Activated naive CD8-positive, alpha-beta T cell treated with anti-CD3 and anti-CD28 coated beads, Interleukin-2, amount 10 ng/mL, durations not matched to agents 7 days and 5 days (primary cell): ENCODE data around the gene EGFR. TPM values are rescaled to one million over a fixed set of nuclear protein-coding genes. Genes with fewer than 3 reads are reported as not detected.

Experiments
- ATAC-seq: fragments of 150-1000 bp; cut with Tn5 transposase; one replicate; pipeline ENCODE4 v1.10.0; 2021; ENCODE audit warnings: low read depth, moderate library complexity
- POLR2A ChIA-PET: fragments of 350-600 bp; sonication (Branson Sonifier 250); formaldehyde crosslinking; loops from one replicate; lab custom pipeline; 2021; ENCODE audit warnings: antibody characterized with exemption; lab: Charles Lee
- DNase-seq: peaks from one replicate; pipeline ENCODE4 v3.0.0; 2021
- H3K27ac Mint-ChIP-seq: one replicate; pipeline ENCODE4 v1.8.0; 2022; ENCODE audit warnings: mild to moderate bottlenecking, mixed read lengths
- H3K27me3 Mint-ChIP-seq: one replicate; pipeline ENCODE4 v1.8.0; 2022; ENCODE audit warnings: mild to moderate bottlenecking, moderate library complexity, mixed read lengths
- H3K36me3 Mint-ChIP-seq: one replicate; pipeline ENCODE4 v1.8.0; 2021; ENCODE audit warnings: mild to moderate bottlenecking, mixed read lengths
- H3K4me1 Mint-ChIP-seq: one replicate; pipeline ENCODE4 v1.8.0; 2021; ENCODE audit warnings: mixed read lengths
- H3K4me3 Mint-ChIP-seq: one replicate; pipeline ENCODE4 v1.8.0; 2022; ENCODE audit warnings: mild to moderate bottlenecking, moderate library complexity, mixed read lengths
- H3K9me3 Mint-ChIP-seq: one replicate; pipeline ENCODE4 v1.8.0; 2021; ENCODE audit warnings: mixed read lengths
- total RNA-seq, 2 experiments: library from RNA; stranded (reverse); gene quantifications; one replicate each; pipeline ENCODE4 v1.2.3, GENCODE V29; 2021

EGFR gene
- total RNA-seq, 2 experiments from 2014 or later: not detected

GRCh38 chr7:55020466-55020871, 1.7 kb downstream of the EGFR start:
- ATAC-seq: no peak
- DNase-seq: no peak
- H3K27me3 Mint-ChIP-seq: peaks cover 40% of the 10 kb centered on the region
- H3K4me1 Mint-ChIP-seq: no peaks in the 10 kb centered on the region
- POLR2A ChIA-PET: no interaction called here
- H3K27ac Mint-ChIP-seq: no peak overlapping the region
- H3K4me3 Mint-ChIP-seq: no peak overlapping the region
- H3K36me3 Mint-ChIP-seq: no peaks in the 10 kb centered on the region
- H3K9me3 Mint-ChIP-seq: peaks cover 1% of the 10 kb centered on the region

GRCh38 chr7:55021053-55021452, 2.2 kb downstream of the EGFR start:
- H3K9me3 Mint-ChIP-seq: peaks cover 1% of the 10 kb centered on the region
- H3K36me3 Mint-ChIP-seq: no peaks in the 10 kb centered on the region
- no peaks in the 10 kb centered on the region for H3K4me1 Mint-ChIP-seq
- H3K27ac Mint-ChIP-seq: no peak overlapping the region
- peaks cover 40% of the 10 kb centered on the region for H3K27me3 Mint-ChIP-seq
- no peak for DNase-seq
- H3K4me3 Mint-ChIP-seq: no peak overlapping the region
- ATAC-seq: no peak
- POLR2A ChIA-PET: no interaction called here

- DNase-seq (no peak), ATAC-seq (no peak)
- Mint-ChIP-seq H3K4me3 (no peak overlapping the region), H3K4me1 (no peaks in the 10 kb centered on the region), H3K27me3 (peaks cover 34% of the 10 kb centered on the region), H3K36me3 (no peaks in the 10 kb centered on the region), H3K27ac (no peak overlapping the region), H3K9me3 (peaks cover 1% of the 10 kb centered on the region)
- POLR2A ChIA-PET: no interaction called here
Observed at GRCh38 chr7:55022002-55022985, 3.5 kb downstream of the EGFR start.

GRCh38 chr7:55023841-55024505, 5.2 kb downstream of the EGFR start:
- Mint-ChIP-seq H3K9me3 (peaks cover 1% of the 10 kb centered on the region), H3K36me3 (no peaks in the 10 kb centered on the region), H3K4me1 (no peaks in the 10 kb centered on the region), H3K4me3 (no peak overlapping the region), H3K27me3 (peaks cover 22% of the 10 kb centered on the region), H3K27ac (no peak overlapping the region)
- POLR2A ChIA-PET: no interaction called here
- ATAC-seq: no peak
- DNase-seq: no peak

- H3K27me3 Mint-ChIP-seq: peaks cover 22% of the 10 kb centered on the region
- no peaks in the 10 kb centered on the region for H3K36me3 Mint-ChIP-seq
- DNase-seq (no peak), ATAC-seq (no peak)
- peaks cover 1% of the 10 kb centered on the region for H3K9me3 Mint-ChIP-seq
- H3K27ac Mint-ChIP-seq: no peak overlapping the region
- no peak overlapping the region for H3K4me3 Mint-ChIP-seq
- H3K4me1 Mint-ChIP-seq: no peaks in the 10 kb centered on the region
- POLR2A ChIA-PET: no interaction called here
Observed at GRCh38 chr7:55024776-55025175, 6.0 kb downstream of the EGFR start.

GRCh38 chr7:55026086-55026790, 7.4 kb downstream of the EGFR start:
- POLR2A ChIA-PET: no interaction called here
- Mint-ChIP-seq H3K27me3 (peaks cover 12% of the 10 kb centered on the region), H3K4me1 (no peaks in the 10 kb centered on the region), H3K27ac (no peak overlapping the region), H3K4me3 (no peak overlapping the region), H3K36me3 (no peaks in the 10 kb centered on the region), H3K9me3 (no peaks in the 10 kb centered on the region)
- ATAC-seq (no peak), DNase-seq (no peak)

GRCh38 chr7:55026867-55027490, 8.2 kb downstream of the EGFR start:
- Mint-ChIP-seq H3K27ac (no peak overlapping the region), H3K9me3 (no peaks in the 10 kb centered on the region), H3K36me3 (no peaks in the 10 kb centered on the region), H3K4me3 (no peak overlapping the region), H3K27me3 (peaks cover 8% of the 10 kb centered on the region), H3K4me1 (no peaks in the 10 kb centered on the region)
- POLR2A ChIA-PET: no interaction called here
- ATAC-seq (no peak), DNase-seq (no peak)

- ATAC-seq (no peak), DNase-seq (no peak)
- no peaks in the 10 kb centered on the region for H3K9me3 Mint-ChIP-seq
- H3K27me3 Mint-ChIP-seq: peaks cover 6% of the 10 kb centered on the region
- H3K4me3 Mint-ChIP-seq: no peak overlapping the region
- no peaks in the 10 kb centered on the region for H3K36me3 Mint-ChIP-seq
- H3K27ac Mint-ChIP-seq: no peak overlapping the region
- H3K4me1 Mint-ChIP-seq: no peaks in the 10 kb centered on the region
- POLR2A ChIA-PET: no interaction called here
Observed at GRCh38 chr7:55028011-55028410, 9.2 kb downstream of the EGFR start.

GRCh38 chr7:55030314-55030713, 11.5 kb downstream of the EGFR start:
- Mint-ChIP-seq H3K27me3 (peaks cover 2% of the 10 kb centered on the region), H3K27ac (no peak overlapping the region), H3K4me1 (no peaks in the 10 kb centered on the region), H3K4me3 (no peak overlapping the region), H3K9me3 (no peaks in the 10 kb centered on the region), H3K36me3 (no peaks in the 10 kb centered on the region)
- POLR2A ChIA-PET: no interaction called here
- no peak for ATAC-seq
- no peak for DNase-seq

- H3K27me3 Mint-ChIP-seq: peaks cover 2% of the 10 kb centered on the region
- no peak overlapping the region for H3K27ac Mint-ChIP-seq
- POLR2A ChIA-PET: no interaction called here
- H3K4me1 Mint-ChIP-seq: no peaks in the 10 kb centered on the region
- DNase-seq: no peak
- H3K36me3 Mint-ChIP-seq: no peaks in the 10 kb centered on the region
- no peaks in the 10 kb centered on the region for H3K9me3 Mint-ChIP-seq
- ATAC-seq: no peak
- H3K4me3 Mint-ChIP-seq: no peak overlapping the region
Observed at GRCh38 chr7:55031075-55031474, 12.3 kb downstream of the EGFR start.

GRCh38 chr7:55032069-55032699, 13.4 kb downstream of the EGFR start:
- DNase-seq (no peak), ATAC-seq (no peak)
- no peaks in the 10 kb centered on the region for H3K4me1 Mint-ChIP-seq
- H3K9me3 Mint-ChIP-seq: no peaks in the 10 kb centered on the region
- H3K36me3 Mint-ChIP-seq: no peaks in the 10 kb centered on the region
- no peak overlapping the region for H3K4me3 Mint-ChIP-seq
- no peak overlapping the region for H3K27ac Mint-ChIP-seq
- POLR2A ChIA-PET: no interaction called here
- H3K27me3 Mint-ChIP-seq: peaks cover 2% of the 10 kb centered on the region

GRCh38 chr7:55033236-55033846, 14.5 kb downstream of the EGFR start:
- no peak for DNase-seq
- Mint-ChIP-seq H3K4me1 (no peaks in the 10 kb centered on the region), H3K4me3 (no peak overlapping the region), H3K27ac (no peak overlapping the region), H3K9me3 (no peaks in the 10 kb centered on the region), H3K36me3 (no peaks in the 10 kb centered on the region), H3K27me3 (peaks cover 2% of the 10 kb centered on the region)
- ATAC-seq: no peak
- POLR2A ChIA-PET: no interaction called here
